GM18505 (cell line): ENCODE data around the gene GPR37L1.
"Not testable (repeated sequence)": the region's sequence is repeated elsewhere in the genome, so short reads cannot be mapped to it uniquely, and the experiment has no call there.

Experiments
- ATAC-seq: cut with Tn5 transposase; IDR thresholded peaks from one replicate; pipeline ENCODE4 v1.9.1; 2021; ENCODE audit not compliant: unreplicated experiment
- POLR2A ChIP-seq: IDR thresholded peaks from 4 replicates; pipeline ENCODE4 v1.6.1; 2011; ENCODE audit warnings: borderline replicate concordance; ENCODE audit not compliant: insufficient read depth, insufficient read length; ENCODE audit errors: extremely low read depth

The GPR37L1 gene

DNA sequence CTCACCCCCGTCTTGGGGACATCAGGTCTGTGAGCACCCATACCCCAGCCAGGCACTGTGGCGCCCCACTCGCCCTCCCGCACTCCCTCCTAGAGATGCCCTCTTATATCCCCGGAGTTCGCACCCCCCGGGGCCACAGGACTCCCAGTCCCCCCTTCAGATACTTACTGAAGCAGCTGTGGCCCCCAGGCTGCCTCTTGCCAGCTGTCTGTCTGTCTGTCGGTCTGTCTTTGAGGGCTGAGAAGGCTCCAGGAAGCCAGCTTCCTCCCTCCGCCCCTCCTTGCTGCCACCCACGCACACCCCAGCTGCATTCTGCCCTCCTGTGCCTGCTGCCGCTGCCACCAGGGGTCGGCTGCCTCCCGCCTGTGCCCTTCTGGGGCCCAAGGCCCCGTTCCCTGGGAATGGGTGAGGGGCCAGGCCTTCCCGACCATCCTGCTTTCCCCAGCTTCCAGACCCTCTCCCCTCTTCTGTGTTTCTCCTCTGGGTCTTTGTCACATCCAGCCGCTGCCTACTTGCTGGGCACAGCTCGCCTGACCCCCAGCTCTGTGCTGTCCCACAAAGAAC, 37.7 kb downstream of the GPR37L1 start, which contains the start of gene PTPN7:
TSS of gene PTPN7 (minus strand) at position 226 of the 564 bp plus-strand sequence. CDS start 1,200 bp downstream, outside the sequence.
- peak; percentile 64 for TF ChIP-seq POLR2A
- peak; percentile 51 for ATAC-seq

DNA sequence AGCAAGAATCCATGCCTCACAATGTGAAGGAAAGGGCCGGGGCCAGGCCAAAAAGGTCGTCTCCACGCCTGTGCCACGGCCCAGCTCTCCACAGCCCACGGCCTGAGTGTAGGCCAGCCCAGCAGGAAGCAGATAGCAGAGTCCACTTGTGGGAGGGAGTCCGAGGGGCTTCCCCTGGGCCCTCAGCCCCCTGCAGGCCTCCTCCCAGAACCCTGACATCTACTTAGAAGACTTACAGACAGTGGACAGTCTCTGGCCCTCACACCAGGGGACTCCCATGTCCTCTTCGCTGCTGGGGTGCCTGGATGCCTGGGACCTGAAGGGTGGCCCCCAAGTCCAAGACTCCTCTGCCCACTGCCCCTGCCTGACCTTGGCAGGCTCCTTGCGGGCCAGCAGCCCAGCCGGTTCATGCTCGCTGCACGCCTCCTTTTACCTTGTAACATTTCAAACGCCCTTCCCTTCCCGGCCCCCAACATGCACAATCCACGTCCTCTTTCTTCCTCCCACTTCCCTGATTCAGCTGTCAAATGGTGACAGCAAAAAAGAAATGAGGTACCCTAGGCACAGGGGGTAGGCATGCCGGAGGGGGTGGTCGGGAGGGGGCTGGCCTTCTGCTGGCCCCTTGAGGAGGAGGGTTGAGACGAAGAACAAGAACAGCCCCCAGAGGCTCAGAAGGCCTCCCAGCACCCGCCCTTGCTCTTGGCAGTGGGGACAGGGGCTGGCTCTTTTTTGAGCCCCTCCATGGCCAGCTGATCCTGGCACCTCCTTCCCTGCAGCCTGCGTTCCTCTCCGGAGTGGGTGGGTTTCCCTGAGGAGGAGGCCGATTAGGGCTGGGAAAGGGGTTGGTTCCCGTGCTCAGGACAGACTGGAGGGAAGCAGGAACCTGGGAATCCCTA, 38.7 kb downstream of the GPR37L1 start:
- no peak for ATAC-seq
- TF ChIP-seq POLR2A, result no peak

DNA sequence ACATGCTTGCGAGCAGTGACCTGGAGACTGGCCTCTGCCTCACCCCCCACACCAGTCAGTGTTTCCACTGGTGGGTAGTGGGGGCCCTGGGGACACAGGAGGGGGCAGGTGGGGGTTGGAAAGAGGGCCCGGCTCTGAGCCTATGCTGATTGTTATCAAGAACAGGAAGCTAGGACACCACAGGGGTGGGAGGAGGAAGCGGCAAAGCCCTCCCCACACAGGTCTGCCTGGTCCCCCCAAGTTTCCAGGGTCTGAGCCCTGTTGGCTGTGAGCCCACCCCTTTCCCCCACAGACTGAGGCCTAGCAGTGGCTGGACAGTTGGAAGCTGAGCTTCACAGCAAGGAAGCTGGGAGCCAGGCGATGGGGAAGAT, 39.3 kb downstream of the GPR37L1 start:
- TF ChIP-seq POLR2A, result no peak
- ATAC-seq, result no peak

DNA sequence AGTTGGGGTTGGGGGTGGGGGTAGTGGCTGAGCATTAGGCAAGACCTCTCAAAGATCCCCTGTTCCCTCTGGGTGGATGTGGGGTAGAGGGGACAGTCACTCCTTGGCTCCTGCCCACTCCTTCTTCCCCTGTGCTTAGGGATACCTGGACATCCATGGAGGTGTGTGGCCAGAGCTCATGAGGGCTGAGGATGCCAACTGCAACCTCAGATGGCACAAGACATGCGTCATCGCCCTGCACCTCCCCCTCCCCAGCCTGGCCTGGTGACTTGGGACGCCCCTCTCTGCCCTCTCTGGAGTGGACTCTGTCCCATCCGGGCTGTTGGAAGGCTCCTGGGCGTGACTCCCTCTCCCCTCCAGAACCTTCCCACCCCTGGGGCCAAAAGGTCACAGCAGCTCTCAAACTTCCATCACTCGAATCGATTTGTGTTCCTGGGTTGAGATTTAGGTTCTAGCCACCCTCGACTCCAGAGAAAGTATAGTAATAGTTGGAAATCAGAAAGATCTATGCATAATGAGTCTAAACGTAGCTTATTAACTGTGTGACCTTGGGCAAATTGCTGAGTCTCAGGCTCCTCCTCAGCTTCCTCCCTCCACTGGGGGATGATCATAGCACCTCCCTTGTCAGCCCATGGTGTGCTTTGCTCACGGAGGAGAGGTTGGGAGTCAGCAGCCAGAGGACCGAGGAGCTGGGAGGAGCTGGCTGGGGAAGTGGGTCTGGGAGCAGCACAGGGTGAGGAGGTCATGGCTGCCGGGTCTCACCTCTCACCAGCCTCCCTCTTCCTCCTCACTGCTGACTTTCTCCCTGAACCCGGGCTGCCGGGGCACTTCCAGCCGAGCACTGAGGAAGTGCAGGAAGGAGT, 39.9 kb downstream of the GPR37L1 start:
- ATAC-seq, result no peak
- no peak for TF ChIP-seq POLR2A

DNA sequence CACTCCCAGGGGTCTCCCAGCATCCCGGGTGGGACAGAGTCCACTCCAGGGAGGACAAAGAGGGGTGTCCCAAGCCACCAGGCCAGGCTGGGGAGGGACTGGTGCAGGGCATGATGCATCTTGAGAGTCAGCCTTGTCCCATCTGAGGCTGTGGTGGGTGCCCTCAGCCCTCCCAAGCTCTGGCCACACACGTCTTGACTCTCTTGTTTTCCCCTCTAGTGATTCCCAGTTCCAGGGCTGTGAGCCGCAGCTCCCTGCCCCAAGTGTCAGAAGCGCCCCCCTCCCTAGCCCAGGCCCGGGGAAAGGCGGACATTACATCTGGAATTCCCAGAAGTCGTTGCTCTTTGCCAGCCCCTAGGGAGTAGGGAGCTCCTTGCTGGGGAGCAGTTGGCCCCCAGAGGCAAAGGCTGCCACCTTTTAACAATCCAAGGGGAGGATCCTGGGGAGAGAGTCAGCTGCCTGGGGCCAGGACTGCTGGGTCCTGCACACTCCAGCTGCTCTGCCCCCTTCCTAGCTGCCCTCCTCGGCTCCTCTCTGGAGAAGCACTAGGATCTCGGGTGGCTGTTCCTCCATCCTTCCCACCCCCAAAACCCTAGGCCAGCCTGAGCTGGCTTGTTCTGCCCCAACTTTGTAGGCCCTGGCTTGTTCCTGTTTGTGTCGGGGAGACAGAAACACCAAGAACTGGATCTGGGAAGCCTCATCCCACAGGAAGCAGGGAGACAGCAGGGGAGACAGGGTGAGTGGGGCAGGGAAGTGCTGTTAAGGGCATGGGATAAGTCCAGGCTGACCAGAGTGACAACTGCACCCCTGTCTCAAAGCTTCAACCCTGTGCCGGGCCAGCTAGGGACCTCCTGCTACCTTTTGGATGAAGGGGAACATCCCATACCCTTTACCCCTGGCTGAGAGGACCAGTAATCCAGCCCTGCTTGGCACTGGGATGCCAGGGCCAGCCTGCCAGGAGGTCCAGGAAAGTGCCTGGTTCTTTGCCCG, 40.9 kb downstream of the GPR37L1 start:
- no peak for TF ChIP-seq POLR2A
- ATAC-seq, result no peak

DNA sequence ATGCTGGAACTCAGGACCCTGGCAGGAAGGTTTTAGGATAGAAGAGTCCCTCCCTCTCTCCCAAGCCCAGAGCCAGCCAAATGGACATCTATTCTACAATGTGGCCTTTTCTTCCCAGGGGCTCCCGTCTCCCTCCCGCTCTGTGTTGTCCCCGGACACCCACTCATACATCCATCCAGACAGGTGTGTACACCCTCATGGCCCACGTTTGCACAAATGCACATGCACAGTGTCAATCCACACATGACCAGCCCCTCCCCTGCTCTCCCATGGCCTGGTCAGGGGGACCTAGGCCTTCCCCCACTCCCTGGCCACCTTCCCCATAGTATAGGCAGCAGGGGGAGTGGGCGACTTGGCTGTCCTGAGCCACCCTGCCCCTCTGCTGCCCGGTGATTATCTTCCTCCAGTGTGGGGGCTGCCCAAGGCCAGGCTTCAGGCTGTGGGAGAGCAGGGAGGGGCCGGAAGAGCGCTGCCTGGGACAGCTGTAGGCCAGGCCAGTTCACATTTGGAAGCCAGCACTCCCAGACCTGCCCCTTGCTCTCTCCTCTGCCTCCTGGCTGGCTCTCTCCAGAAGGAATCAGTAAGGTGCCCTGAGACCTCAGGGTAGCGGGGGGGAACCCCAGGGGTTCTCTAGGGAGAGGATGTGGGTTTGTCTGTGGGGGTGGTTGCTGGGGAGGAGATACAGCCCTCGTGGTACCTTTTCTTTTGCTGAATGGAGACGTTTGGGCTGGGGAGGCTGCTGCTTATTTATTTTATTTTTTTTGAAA, 41.7 kb downstream of the GPR37L1 start:
- TF ChIP-seq POLR2A, result no peak
- peak; percentile 43 for ATAC-seq

DNA sequence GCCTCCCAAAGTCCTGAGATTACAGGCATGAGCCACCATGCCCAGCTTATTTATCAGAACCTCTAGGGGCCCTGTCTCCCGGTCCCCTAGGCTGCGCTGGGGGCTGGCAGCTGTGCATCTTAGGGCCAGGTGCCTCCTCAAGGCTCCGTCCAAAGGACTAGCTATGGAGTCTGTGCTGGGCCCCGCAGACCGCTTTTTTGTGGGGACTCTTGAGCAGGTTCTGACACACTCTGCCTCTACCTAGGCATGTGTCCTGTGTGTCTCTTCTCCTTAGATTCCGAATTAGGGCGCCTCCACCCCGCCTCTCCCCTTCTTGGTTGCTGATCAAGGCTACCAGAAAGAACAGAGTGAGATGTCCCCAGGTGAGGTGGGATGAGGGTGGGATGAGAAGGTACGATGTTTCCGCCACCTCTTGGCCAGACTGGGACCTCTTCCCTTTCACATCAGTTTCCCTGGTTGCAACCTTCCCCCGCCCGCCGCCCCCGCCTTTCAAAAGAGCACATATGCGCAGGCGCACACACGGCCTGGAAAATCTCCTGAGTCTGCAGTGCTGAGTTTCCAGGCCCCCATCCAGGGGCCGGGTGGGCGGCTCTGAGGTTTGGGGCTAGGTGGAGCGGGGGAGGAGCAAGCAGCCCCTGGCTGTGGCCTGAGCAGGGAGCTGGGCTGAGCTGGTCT, 42.7 kb downstream of the GPR37L1 start:
- TF ChIP-seq POLR2A, result no peak
- no peak for ATAC-seq

DNA sequence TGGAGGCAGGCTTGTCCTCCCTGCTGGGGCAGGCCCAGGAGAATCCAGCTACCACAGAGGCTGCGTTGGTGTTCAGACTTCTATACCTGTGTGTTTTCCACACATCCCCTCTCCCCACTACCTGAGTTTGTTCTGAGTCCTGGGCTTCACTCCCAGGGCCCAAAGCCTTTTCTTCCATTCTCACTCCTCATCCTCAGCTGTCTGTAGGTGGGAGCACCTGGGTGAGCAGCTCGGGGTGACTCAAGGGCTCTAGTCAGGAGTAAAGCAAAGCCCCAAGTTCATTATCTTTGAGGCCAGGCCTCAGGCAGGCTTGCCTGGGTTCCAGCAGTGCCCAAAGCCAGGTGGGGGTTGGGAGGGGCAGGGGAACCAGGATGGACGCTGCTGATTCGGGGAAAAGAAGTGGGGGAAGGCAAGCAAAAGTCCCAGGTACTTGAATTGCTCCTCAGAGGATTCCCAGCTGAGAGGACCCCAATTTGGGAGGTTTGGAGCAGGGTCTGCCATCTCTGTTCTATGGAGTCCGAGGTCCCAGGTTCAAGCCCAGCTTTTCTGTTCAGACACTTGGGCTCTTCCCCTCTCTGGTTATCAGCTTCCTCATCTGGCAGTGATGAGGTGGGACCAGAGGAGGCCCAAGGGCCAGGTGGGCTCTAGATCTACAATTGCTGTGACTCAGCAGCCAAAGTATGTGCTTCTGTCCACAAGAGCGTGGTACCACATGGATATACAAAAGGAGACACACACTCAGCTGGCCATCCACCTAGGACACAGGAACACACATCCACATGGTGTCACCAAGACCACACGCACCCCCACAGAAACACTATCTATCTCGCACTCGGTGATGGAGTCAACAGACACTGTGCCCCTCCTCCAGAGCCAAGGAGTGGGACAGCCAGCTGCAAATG, 43.5 kb downstream of the GPR37L1 start:
- ATAC-seq, result no peak

DNA sequence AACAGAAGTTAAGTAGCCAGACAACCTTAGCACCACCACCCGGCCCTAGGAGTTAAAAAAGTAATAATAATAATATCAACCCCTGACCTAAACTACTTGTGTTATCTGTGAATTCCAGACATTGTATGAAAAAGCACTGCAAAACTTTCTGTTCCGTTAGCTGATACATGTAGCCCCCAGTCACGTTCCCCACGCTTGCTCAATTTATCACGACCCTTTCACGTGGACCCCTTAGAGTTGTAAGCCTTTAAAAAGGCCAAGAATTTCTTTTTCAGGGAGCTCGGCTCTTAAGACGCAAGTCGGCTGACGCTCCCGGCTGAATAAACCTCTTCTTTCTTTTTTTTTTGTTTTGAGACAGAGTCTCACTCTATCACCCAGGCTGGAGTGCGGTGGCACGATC, 44.3 kb downstream of the GPR37L1 start:
- not testable (repeated sequence) for ATAC-seq

More for the DNA sequence above, 43.5 kb downstream of the GPR37L1 start:
- no peak for TF ChIP-seq POLR2A

DNA sequence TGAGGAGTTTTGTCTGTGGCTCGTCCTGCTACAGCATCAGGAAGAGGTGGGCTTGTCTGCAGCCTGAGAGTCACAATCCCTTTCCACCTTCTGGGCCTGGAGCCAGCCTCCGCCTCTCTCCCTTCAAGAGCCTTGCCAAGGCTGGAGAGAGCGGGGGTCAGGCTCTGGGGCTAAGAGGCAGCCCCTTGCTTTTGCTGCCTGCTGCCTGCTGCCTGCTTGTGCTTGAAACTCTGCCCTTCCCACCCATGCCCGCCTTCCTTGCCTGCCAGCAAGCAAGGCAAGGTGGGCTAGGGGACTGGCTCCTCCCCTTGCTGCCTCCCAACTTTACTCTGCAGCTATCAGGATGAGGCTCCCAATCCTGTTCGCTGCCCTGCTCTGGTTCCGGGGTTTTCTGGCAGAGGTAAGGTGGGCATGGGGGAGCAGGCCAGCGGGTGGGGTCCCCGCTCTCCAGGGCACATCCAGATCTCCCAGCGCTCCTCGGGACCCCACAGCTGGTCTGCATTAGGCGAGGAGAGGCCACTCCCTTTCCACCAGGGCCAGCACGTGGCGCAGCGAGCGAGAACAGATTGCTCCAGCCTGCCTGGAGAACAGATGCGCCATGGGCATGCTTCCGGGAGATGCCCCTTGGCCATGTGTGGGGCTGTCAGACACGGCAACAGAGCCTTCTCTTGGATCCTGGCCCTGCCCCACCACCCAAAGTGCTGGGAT, 45.1 kb downstream of the GPR37L1 start:
- no peak for TF ChIP-seq POLR2A
- ATAC-seq, result no peak
